Measurements from ENCODE around the gene NLN. TPM values are rescaled to one million over a fixed set of nuclear protein-coding genes. Genes with fewer than 3 reads are reported as not detected.
"Not testable (repeated sequence)": the region's sequence is repeated elsewhere in the genome, so short reads cannot be mapped to it uniquely, and the experiment has no call there.

The NLN gene
- total RNA-seq, 2 donors from 2014 or later: 12.7 to 27.8 TPM

- DNase-seq (ENCODE audit: low spot score in 2 of 2) (no peak), ATAC-seq (no peak)
- H3K27ac Mint-ChIP-seq: no peak overlapping the region
- no peaks in the 10 kb centered on the region for H3K36me3 Mint-ChIP-seq
- no peaks in the 10 kb centered on the region for H3K9me3 Mint-ChIP-seq
These were observed 36.6 kb downstream of the NLN start for GRCh38 chr5:65758546-65759144.

GRCh38 chr5:65760504-65761275 is 38.7 kb downstream of the NLN start:
- peak; percentile 46 to 47 for ATAC-seq
- DNase-seq (ENCODE audit: low spot score in 2 of 2): no peak
- no peaks in the 10 kb centered on the region for H3K36me3 Mint-ChIP-seq
- H3K9me3 Mint-ChIP-seq: no peaks in the 10 kb centered on the region
- no peak overlapping the region for H3K27ac Mint-ChIP-seq

- Mint-ChIP-seq H3K36me3 (peaks cover 0 to 15% of the 10 kb centered on the region in 2 donors), H3K27ac (no peak overlapping the region), H3K9me3 (peaks cover 0 to 5% of the 10 kb centered on the region in 2 donors)
- DNase-seq (ENCODE audit: low spot score in 2 of 2) (no peak), ATAC-seq (no peak)
These were observed 40.2 kb downstream of the NLN start for GRCh38 chr5:65762234-65762633.

GRCh38 chr5:65765582-65765981 is 43.6 kb downstream of the NLN start:
- DNase-seq (ENCODE audit: low spot score in 2 of 2) (no peak), ATAC-seq (no peak)
- H3K36me3 Mint-ChIP-seq: peaks cover 5 to 25% of the 10 kb centered on the region in 2 donors
- no peak overlapping the region for H3K27ac Mint-ChIP-seq
- peaks cover 0 to 12% of the 10 kb centered on the region in 2 donors for H3K9me3 Mint-ChIP-seq

- H3K27ac Mint-ChIP-seq: no peak overlapping the region
- DNase-seq (ENCODE audit: low spot score in 2 of 2) (no peak), ATAC-seq (peak in 1 of 2 donors; percentile 97)
These were observed 44.2 kb downstream of the NLN start for GRCh38 chr5:65766175-65766574.

GRCh38 chr5:65766781-65767180 is 44.8 kb downstream of the NLN start:
- ATAC-seq (peak in 1 of 2 donors; percentile 2), DNase-seq (ENCODE audit: low spot score in 2 of 2) (no peak)
- Mint-ChIP-seq H3K36me3 (peaks cover 5 to 25% of the 10 kb centered on the region in 2 donors), H3K27ac (no peak overlapping the region), H3K9me3 (peaks cover 0 to 12% of the 10 kb centered on the region in 2 donors)

More at GRCh38 chr5:65766175-65766574, 44.2 kb downstream of the NLN start:
- peaks cover 0 to 12% of the 10 kb centered on the region in 2 donors for H3K9me3 Mint-ChIP-seq
- peaks cover 5 to 25% of the 10 kb centered on the region in 2 donors for H3K36me3 Mint-ChIP-seq

- ATAC-seq (no peak), DNase-seq (ENCODE audit: low spot score in 2 of 2) (no peak)
- Mint-ChIP-seq H3K27ac (no peak overlapping the region), H3K36me3 (peaks cover 5 to 25% of the 10 kb centered on the region in 2 donors), H3K9me3 (peaks cover 0 to 12% of the 10 kb centered on the region in 2 donors)
These were observed 45.6 kb downstream of the NLN start for GRCh38 chr5:65767565-65767964.

GRCh38 chr5:65768723-65769346 is 46.8 kb downstream of the NLN start:
- Mint-ChIP-seq H3K9me3 (peaks cover 0 to 12% of the 10 kb centered on the region in 2 donors), H3K36me3 (peaks cover 5 to 25% of the 10 kb centered on the region in 2 donors), H3K27ac (no peak overlapping the region)
- no peak for DNase-seq (ENCODE audit: low spot score in 2 of 2)
- ATAC-seq: no peak

GRCh38 chr5:65769539-65769938 is 47.5 kb downstream of the NLN start:
- no peak for DNase-seq (ENCODE audit: low spot score in 2 of 2)
- Mint-ChIP-seq H3K36me3 (peaks cover 5 to 25% of the 10 kb centered on the region in 2 donors), H3K27ac (no peak overlapping the region), H3K9me3 (peaks cover 0 to 12% of the 10 kb centered on the region in 2 donors)
- peak; percentile 38 to 85 for ATAC-seq

- peaks cover 0 to 11% of the 10 kb centered on the region in 2 donors for H3K9me3 Mint-ChIP-seq
- H3K36me3 Mint-ChIP-seq: peaks cover 5 to 21% of the 10 kb centered on the region in 2 donors
- ATAC-seq (no peak), DNase-seq (ENCODE audit: low spot score in 2 of 2) (no peak)
- H3K27ac Mint-ChIP-seq: no peak overlapping the region
These were observed 49.3 kb downstream of the NLN start for GRCh38 chr5:65771266-65771665.

GRCh38 chr5:65772963-65773362 is 51.0 kb downstream of the NLN start:
- not testable (repeated sequence) for H3K27ac Mint-ChIP-seq; H3K9me3 Mint-ChIP-seq; DNase-seq (ENCODE audit: low spot score in 2 of 2); H3K36me3 Mint-ChIP-seq; ATAC-seq

- ATAC-seq: peak; percentile 50 to 59
- no peaks in the 10 kb centered on the region for H3K9me3 Mint-ChIP-seq
- peak overlapping the region in 1 of 2 donors; percentile 57 for H3K27ac Mint-ChIP-seq
- H3K36me3 Mint-ChIP-seq: peaks cover 9 to 14% of the 10 kb centered on the region in 2 donors
- DNase-seq (ENCODE audit: low spot score in 2 of 2): no peak
These were observed 52.3 kb downstream of the NLN start for GRCh38 chr5:65774346-65774745.

GRCh38 chr5:65775476-65775875 is 53.5 kb downstream of the NLN start:
- DNase-seq (ENCODE audit: low spot score in 2 of 2) (no peak), ATAC-seq (no peak)
- no peak overlapping the region for H3K27ac Mint-ChIP-seq

GRCh38 chr5:65776441-65777141 is 54.6 kb downstream of the NLN start:
- ATAC-seq (peak; percentile 28 to 69), DNase-seq (ENCODE audit: low spot score in 2 of 2) (no peak)
- H3K9me3 Mint-ChIP-seq: no peaks in the 10 kb centered on the region
- peaks cover 16 to 31% of the 10 kb centered on the region in 2 donors for H3K36me3 Mint-ChIP-seq
- H3K27ac Mint-ChIP-seq: no peak overlapping the region

More at GRCh38 chr5:65775476-65775875, 53.5 kb downstream of the NLN start:
- Mint-ChIP-seq H3K36me3 (peaks cover 9 to 20% of the 10 kb centered on the region in 2 donors), H3K9me3 (no peaks in the 10 kb centered on the region)

GRCh38 chr5:65778126-65778525 is 56.1 kb downstream of the NLN start:
- H3K27ac Mint-ChIP-seq: no peak overlapping the region
- ATAC-seq: no peak

GRCh38 chr5:65779643-65780042 is 57.6 kb downstream of the NLN start:
- Mint-ChIP-seq H3K9me3 (no peaks in the 10 kb centered on the region), H3K27ac (peak overlapping the region; percentile 52 to 78), H3K36me3 (peaks cover 26 to 45% of the 10 kb centered on the region in 2 donors)
- DNase-seq (ENCODE audit: low spot score in 2 of 2): no peak
- peak; percentile 38 to 76 for ATAC-seq

More at GRCh38 chr5:65778126-65778525, 56.1 kb downstream of the NLN start:
- DNase-seq (ENCODE audit: low spot score in 2 of 2): no peak
- Mint-ChIP-seq H3K36me3 (peaks cover 25 to 45% of the 10 kb centered on the region in 2 donors), H3K9me3 (no peaks in the 10 kb centered on the region)
